HepG2 (cell line): Measurements from ENCODE around the gene TMF1. TPM values are rescaled to one million over a fixed set of nuclear protein-coding genes. Genes with fewer than 3 reads are reported as not detected.

Experiments
- ATAC-seq: fragments of 200-7000 bp; cut with Tn5 transposase; 3 replicates; pipeline ENCODE4 v1.9.1; 2020; ENCODE audit warnings: mild to moderate bottlenecking, moderate library complexity
- BruUV-seq: library from RNA; stranded (reverse); fragments of 400-500 nt; replicated peaks from 2 replicates; lab custom pipeline; 2021; lab: Mats Ljungman, UMichigan
- CTCF ChIA-PET: fragments of 300-600 bp; formaldehyde crosslinking; extraction: SDS; loops from one replicate; lab custom pipeline; 2021; ENCODE audit warnings: low total read pairs, inconsistent platforms, low intra/inter-chr PET ratio; lab: Yijun Ruan, JAX
- POLR2A ChIA-PET: fragments of 350-600 bp; sonication (Branson Sonifier 250); formaldehyde crosslinking; loops from one replicate; lab custom pipeline; 2020; ENCODE audit warnings: antibody characterized with exemption, inconsistent platforms; lab: Yijun Ruan, JAX
- DNase-seq: peaks from one replicate; pipeline ENCODE4 v3.0.0-alpha.2; 2015; ENCODE audit warnings: low spot score
- FAIRE-seq: peaks from 3 replicates; lab custom pipeline; 2011; peaks lifted over from hg19 to GRCh38; lab: Jason Lieb, UNC
- H2AFZ ChIP-seq: one replicate; pipeline ENCODE4 v1.6.1; 2011; ENCODE audit warnings: low read length, inconsistent platforms
- H3K27ac ChIP-seq: fragments of 300-600 bp; 3 replicates; pipeline ENCODE4 v1.8.0; 2011; ENCODE audit warnings: mixed run types, mild to moderate bottlenecking, mixed read lengths, low read length, inconsistent platforms; ENCODE audit not compliant: insufficient read depth; ENCODE audit errors: extremely low read length
- H3K27me3 ChIP-seq, 2 experiments: fragments of 200-600 bp in 1 of 2; 2 replicates in 1 of 2; 3 replicates in 1 of 2; pipeline versions ENCODE4 v1.6.0 to v1.8.0; 2011; ENCODE audit warnings: low read length in 2 of 2, mild to moderate bottlenecking in 2 of 2, moderate library complexity in 2 of 2, inconsistent platforms in 1 of 2; ENCODE audit not compliant: insufficient read depth in 2 of 2, control insufficient read depth in 1 of 2
- H3K36me3 ChIP-seq, 2 experiments: fragments of 200-600 bp in 1 of 2; replicated peaks in 1 of 2; 2 replicates in 1 of 2; 3 replicates in 1 of 2; pipeline versions ENCODE4 v1.5.1 to v1.8.0; 2011; ENCODE audit warnings: low read length in 2 of 2, inconsistent platforms in 1 of 2; ENCODE audit not compliant: insufficient read depth in 2 of 2, control insufficient read depth in 1 of 2
- H3K4me1 ChIP-seq: 2 replicates; pipeline ENCODE4 v1.5.1; 2012; ENCODE audit warnings: low read length, inconsistent platforms; ENCODE audit not compliant: insufficient read depth
- H3K4me2 ChIP-seq: 2 replicates; pipeline ENCODE4 v1.6.0; 2011; ENCODE audit warnings: low read depth, low read length, inconsistent platforms
- H3K4me3 ChIP-seq, 3 experiments: fragments of 200-600 bp in 1 of 3; sonication (generic), shearing (Covaris generic) in 1 of 3; replicated peaks in 1 of 3; 2 replicates each; pipeline ENCODE4 v1.5.1; 2011 to 2016; ENCODE audit warnings: low read length in 3 of 3, inconsistent platforms in 2 of 3, low read depth in 2 of 3, mild to moderate bottlenecking in 2 of 3, control low read depth in 1 of 3, mixed read lengths in 1 of 3; ENCODE audit not compliant: insufficient read depth in 1 of 3
- H3K79me2 ChIP-seq: one replicate; pipeline ENCODE4 v1.6.1; 2011; ENCODE audit warnings: low read length, inconsistent platforms; ENCODE audit not compliant: insufficient read depth
- H3K9ac ChIP-seq: 2 replicates; pipeline ENCODE4 v1.6.0; 2011; ENCODE audit warnings: mild to moderate bottlenecking, low read depth, low read length, inconsistent platforms; ENCODE audit not compliant: insufficient read depth
- H3K9me3 ChIP-seq: 2 replicates; pipeline ENCODE4 v1.5.1; 2012; ENCODE audit warnings: mild to moderate bottlenecking, low read length
- H4K20me1 ChIP-seq: 2 replicates; pipeline ENCODE4 v1.6.0; 2011; ENCODE audit warnings: inconsistent platforms, mild to moderate bottlenecking, low read length, moderate library complexity; ENCODE audit not compliant: insufficient read depth
- GTF3A ChIP-seq: sonication (generic); formaldehyde crosslinking; conservative IDR thresholded peaks from 2 replicates; pipeline ENCODE4 v1.4.0; 2020; ENCODE audit warnings: mild to moderate bottlenecking, missing genetic modification reagents
- IRF2 ChIP-seq: IDR thresholded peaks from 2 replicates; pipeline ENCODE4 v1.6.1; 2018; ENCODE audit warnings: missing genetic modification reagents, missing compliant biosample characterization
- MXD1 ChIP-seq: sonication (generic); formaldehyde crosslinking; IDR thresholded peaks from 2 replicates; pipeline ENCODE4 v1.4.0; 2020; ENCODE audit warnings: mild to moderate bottlenecking, missing genetic modification reagents
- MYNN ChIP-seq: sonication (generic); formaldehyde crosslinking; IDR thresholded peaks from 2 replicates; pipeline ENCODE4 v1.4.0; 2020; ENCODE audit warnings: mild to moderate bottlenecking, low read depth, missing genetic modification reagents
- RXRA ChIP-seq: sonication (generic); formaldehyde crosslinking; IDR thresholded peaks from 2 replicates; pipeline ENCODE4 v1.5.1; 2020; ENCODE audit warnings: missing genetic modification reagents
- SMC3 ChIP-seq: IDR thresholded peaks from 2 replicates; pipeline ENCODE4 v1.6.1; 2011; ENCODE audit warnings: low read length, improper control_type of control experiment
- TBX2 ChIP-seq: sonication (generic); formaldehyde crosslinking; IDR thresholded peaks from 2 replicates; pipeline ENCODE4 v1.5.0; 2020; ENCODE audit warnings: missing genetic modification reagents, mild to moderate bottlenecking, borderline replicate concordance
- ZNF24 ChIP-seq: fragments of 450-650 bp; IDR thresholded peaks from 2 replicates; pipeline ENCODE4 v1.6.1; 2017; ENCODE audit warnings: antibody characterized with exemption, mild to moderate bottlenecking
- ZNF30 ChIP-seq: sonication (generic); formaldehyde crosslinking; IDR thresholded peaks from 2 replicates; pipeline ENCODE4 v1.5.0; 2020; ENCODE audit warnings: mild to moderate bottlenecking, missing genetic modification reagents
- ZNF460 ChIP-seq: sonication (generic); formaldehyde crosslinking; IDR thresholded peaks from 2 replicates; pipeline ENCODE4 v1.5.1; 2020; ENCODE audit warnings: missing genetic modification reagents, mild to moderate bottlenecking, borderline replicate concordance
- ZNF549 ChIP-seq: sonication (generic); formaldehyde crosslinking; IDR thresholded peaks from 2 replicates; pipeline ENCODE4 v1.5.0; 2020; ENCODE audit warnings: missing genetic modification reagents
- ZNF556 ChIP-seq: sonication (generic); formaldehyde crosslinking; IDR thresholded peaks from 2 replicates; pipeline ENCODE4 v1.4.0; 2020; ENCODE audit warnings: mild to moderate bottlenecking, missing genetic modification reagents, borderline replicate concordance
- ZNF572 ChIP-seq: sonication (generic); formaldehyde crosslinking; IDR thresholded peaks from 2 replicates; pipeline ENCODE4 v1.5.1; 2020; ENCODE audit warnings: mild to moderate bottlenecking, missing genetic modification reagents
- ZNF839 ChIP-seq: sonication (generic); formaldehyde crosslinking; IDR thresholded peaks from 2 replicates; pipeline ENCODE4 v1.4.0; 2020; ENCODE audit warnings: missing genetic modification reagents, mild to moderate bottlenecking, borderline replicate concordance
- ZSCAN9 ChIP-seq: IDR thresholded peaks from 2 replicates; pipeline ENCODE4 v1.6.1; 2016; ENCODE audit warnings: borderline replicate concordance
- WGBS: methylation state at CpG from one replicate; pipeline ENCODE4 v1.1.6; 2017; ENCODE audit warnings: low lambda C conversion rate; 5-methylcytosine and 5-hydroxymethylcytosine counted together
- in situ Hi-C: cut with HindIII; loops from 2 replicates; pipeline ENCODE4 v1.10.0; 2017; ENCODE audit warnings: low pct_unique_long_range_greater_than_20kb; ENCODE audit not compliant: extremely low pct_ligation_motif_present
- intact Hi-C: fragments of 100-400 bp; cut with micrococcal nuclease; formaldehyde crosslinking; loops from one replicate; pipeline ENCODE4 v1.10.0; 2022; ENCODE audit not compliant: unreplicated experiment
- polyA plus RNA-seq, 8 experiments: library from polyadenylated mRNA; depleted of rRNA in 3 of 8; stranded (reverse) in 7 of 8; unstranded in 1 of 8; fragments of >200 nt; fragmentation: Illumina TruSeq in 4 of 8; extraction: Trizol in 4 of 8; gene quantifications; 2 replicates each; pipeline versions ENCODE4 v1.2.1 to v1.2.3, GENCODE V29; 2011 to 2016; ENCODE audit warnings: low read depth in 4 of 8, missing spikeins in 1 of 8, mixed read lengths in 1 of 8; ENCODE audit not compliant: insufficient read depth in 1 of 8
- total RNA-seq, 5 experiments: library from RNA; depleted of rRNA; stranded (reverse); fragments of >200 nt; fragmentation: Illumina TruSeq; extraction: Trizol; gene quantifications; 2 replicates each; pipeline ENCODE4 v1.2.3, GENCODE V29; 2016; ENCODE audit warnings: low read depth in 1 of 5
- TF ChIP-seq, protein P1 (sequence below): sonication (generic); formaldehyde crosslinking; IDR thresholded peaks from 2 replicates; pipeline ENCODE4 v1.5.0; 2020; ENCODE audit warnings: mild to moderate bottlenecking, missing genetic modification reagents
- TF ChIP-seq, protein P2 (sequence below): IDR thresholded peaks from 2 replicates; pipeline ENCODE4 v1.6.1; 2016; ENCODE audit warnings: low read depth, borderline replicate concordance

Gene TMF1
- total and polyA plus RNA-seq, 2 of the 13 experiments (the other 11 are each of a cell fraction or from before 2014, with no cell fraction given), result 12.1 to 38.4 TPM

- TF ChIP-seq ZNF556, result no peak
- no peak for TF ChIP-seq SMC3
- TF ChIP-seq ZNF572 (CRISPR knock-in tag), result no peak
- TF ChIP-seq, protein P1, sequence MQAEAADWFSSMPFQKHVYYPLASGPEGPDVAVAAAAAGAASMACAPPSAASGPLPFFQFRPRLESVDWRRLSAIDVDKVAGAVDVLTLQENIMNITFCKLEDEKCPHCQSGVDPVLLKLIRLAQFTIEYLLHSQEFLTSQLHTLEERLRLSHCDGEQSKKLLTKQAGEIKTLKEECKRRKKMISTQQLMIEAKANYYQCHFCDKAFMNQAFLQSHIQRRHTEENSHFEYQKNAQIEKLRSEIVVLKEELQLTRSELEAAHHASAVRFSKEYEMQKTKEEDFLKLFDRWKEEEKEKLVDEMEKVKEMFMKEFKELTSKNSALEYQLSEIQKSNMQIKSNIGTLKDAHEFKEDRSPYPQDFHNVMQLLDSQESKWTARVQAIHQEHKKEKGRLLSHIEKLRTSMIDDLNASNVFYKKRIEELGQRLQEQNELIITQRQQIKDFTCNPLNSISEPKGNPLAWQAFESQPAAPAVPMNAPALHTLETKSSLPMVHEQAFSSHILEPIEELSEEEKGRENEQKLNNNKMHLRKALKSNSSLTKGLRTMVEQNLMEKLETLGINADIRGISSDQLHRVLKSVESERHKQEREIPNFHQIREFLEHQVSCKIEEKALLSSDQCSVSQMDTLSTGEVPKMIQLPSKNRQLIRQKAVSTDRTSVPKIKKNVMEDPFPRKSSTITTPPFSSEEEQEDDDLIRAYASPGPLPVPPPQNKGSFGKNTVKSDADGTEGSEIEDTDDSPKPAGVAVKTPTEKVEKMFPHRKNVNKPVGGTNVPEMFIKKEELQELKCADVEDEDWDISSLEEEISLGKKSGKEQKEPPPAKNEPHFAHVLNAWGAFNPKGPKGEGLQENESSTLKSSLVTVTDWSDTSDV (CRISPR knock-in tag), result no peak
- no peak for TF ChIP-seq RXRA
- TF ChIP-seq ZNF549, result no peak
- TF ChIP-seq MXD1, result no peak
Observed at GRCh38 chr3:69079269-69080159, 27.4 kb upstream of the TMF1 start (continued).

- H3K36me3 ChIP-seq, result peaks cover 1 to 14% of the 10 kb centered on the region in 2 experiments; a peak in 3 of 5 replicates
- no peak overlapping the region for H3K4me3 ChIP-seq
- DNase-seq (no peak), ATAC-seq (no peak), FAIRE-seq (no peak)
- peaks cover 4% of the 10 kb centered on the region for H3K4me1 ChIP-seq
- WGBS, result 97% methylated on average over 3 of the region's 3 CpGs
- no TSS peak for BruUV-seq
- no peaks in the 10 kb centered on the region for H3K27me3 ChIP-seq
- no peak overlapping the region for H3K9ac ChIP-seq
- no peak overlapping the region for H3K4me2 ChIP-seq
- CTCF ChIA-PET, result no interaction called here
- TF ChIP-seq ZNF30 (CRISPR knock-in tag), result no peak
- TF ChIP-seq IRF2 (CRISPR knock-in tag), result no peak
- TF ChIP-seq ZNF24, result no peak
- no peak for TF ChIP-seq MYNN (CRISPR knock-in tag)
- TF ChIP-seq GTF3A (CRISPR knock-in tag), result no peak
- TF ChIP-seq, protein P2, sequence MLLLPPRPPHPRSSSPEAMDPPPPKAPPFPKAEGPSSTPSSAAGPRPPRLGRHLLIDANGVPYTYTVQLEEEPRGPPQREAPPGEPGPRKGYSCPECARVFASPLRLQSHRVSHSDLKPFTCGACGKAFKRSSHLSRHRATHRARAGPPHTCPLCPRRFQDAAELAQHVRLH (CRISPR knock-in tag), result no peak
- no peak for TF ChIP-seq ZNF460 (CRISPR knock-in tag)
- TF ChIP-seq ZNF839 (CRISPR knock-in tag), result no peak
- no peak for TF ChIP-seq ZSCAN9
- no peak for TF ChIP-seq TBX2
- H4K20me1 ChIP-seq, result no peaks in the 10 kb centered on the region
- no peaks in the 10 kb centered on the region for H3K9me3 ChIP-seq
- peaks cover 10% of the 10 kb centered on the region for H3K79me2 ChIP-seq
- intact Hi-C loops, result no loop called here
- H2AFZ ChIP-seq, result no peak overlapping the region
- in situ Hi-C loops, result no loop called here
- POLR2A ChIA-PET, result no interaction called here
- H3K27ac ChIP-seq, result no peak overlapping the region
Observed at GRCh38 chr3:69072928-69073327, 20.8 kb upstream of the TMF1 start.
